HG03097 (cell line): ENCODE measurements around the gene CA10.

Experiments used
- ATAC-seq: cut with Tn5 transposase; IDR thresholded peaks from one replicate; pipeline ENCODE4 v1.9.1; 2021; ENCODE audit not compliant: unreplicated experiment, low FRiP score

The CA10 gene

GRCh38 chr17:51661403-51661802, 497.1 kb downstream of the CA10 start:
- no peak for ATAC-seq

GRCh38 chr17:51660266-51660665, 498.2 kb downstream of the CA10 start:
- ATAC-seq, result no peak

- no peak for ATAC-seq
Observed at GRCh38 chr17:51657224-51657623, 501.3 kb downstream of the CA10 start.

GRCh38 chr17:51653878-51654277, 504.6 kb downstream of the CA10 start:
- no peak for ATAC-seq

GRCh38 chr17:51652529-51652928, 506.0 kb downstream of the CA10 start:
- ATAC-seq, result no peak

GRCh38 chr17:51651513-51652298, 506.8 kb downstream of the CA10 start:
- ATAC-seq, result no peak

- no peak for ATAC-seq
Observed at GRCh38 chr17:51650772-51651171, 507.7 kb downstream of the CA10 start.

- ATAC-seq, result no peak
Observed at GRCh38 chr17:51650202-51650601, 508.3 kb downstream of the CA10 start.

- no peak for ATAC-seq
Observed at GRCh38 chr17:51647826-51648225, 510.7 kb downstream of the CA10 start.

GRCh38 chr17:51647067-51647466, 511.4 kb downstream of the CA10 start:
- no peak for ATAC-seq

GRCh38 chr17:51646539-51646938, 512.0 kb downstream of the CA10 start:
- ATAC-seq, result no peak

GRCh38 chr17:51645056-51645455, 513.5 kb downstream of the CA10 start:
- no peak for ATAC-seq

- ATAC-seq, result no peak
Observed at GRCh38 chr17:51643702-51644490, 514.6 kb downstream of the CA10 start.

- no peak for ATAC-seq
Observed at GRCh38 chr17:51642029-51642428, 516.5 kb downstream of the CA10 start.

GRCh38 chr17:51640108-51640622, 518.3 kb downstream of the CA10 start:
- ATAC-seq, result no peak

- no peak for ATAC-seq
Observed at GRCh38 chr17:51638971-51639370, 519.5 kb downstream of the CA10 start.

GRCh38 chr17:51636291-51636690, 522.2 kb downstream of the CA10 start:
- no peak for ATAC-seq

- ATAC-seq, result no peak
Observed at GRCh38 chr17:51630101-51630671, 528.3 kb downstream of the CA10 start.

GRCh38 chr17:51629232-51629631, 529.3 kb downstream of the CA10 start:
- ATAC-seq, result no peak

- ATAC-seq, result no peak
Observed at GRCh38 chr17:51627779-51628178, 530.7 kb downstream of the CA10 start.

- no peak for ATAC-seq
Observed at GRCh38 chr17:51618476-51618875, 540.0 kb downstream of the CA10 start.
